HepG2 (cell line): ENCODE results near the gene ACADVL. TPM values are rescaled to one million over a fixed set of nuclear protein-coding genes. Genes with fewer than 3 reads are reported as not detected.

ENCODE experiments used
- ARID2 ChIP-seq: sonication (generic); formaldehyde crosslinking; IDR thresholded peaks from 2 replicates; pipeline ENCODE4 v1.8.1; 2022; ENCODE audit warnings: mild to moderate bottlenecking, missing genetic modification reagents, borderline replicate concordance
- HMG20B ChIP-seq: conservative IDR thresholded peaks from 2 replicates; pipeline ENCODE4 v1.6.1; 2016; ENCODE audit warnings: missing genetic modification reagents, missing compliant biosample characterization
- HNF4A ChIP-seq: sonication (generic); formaldehyde crosslinking; IDR thresholded peaks from 2 replicates; pipeline ENCODE4 v1.4.0; 2020; ENCODE audit warnings: missing genetic modification reagents
- KLF16 ChIP-seq, 2 experiments: sonication (generic) in 1 of 2; formaldehyde crosslinking in 1 of 2; IDR thresholded peaks; 2 replicates each; pipeline versions ENCODE4 v1.6.1 to v1.8.0; 2016 to 2023; ENCODE audit warnings: missing genetic modification reagents in 2 of 2, missing compliant biosample characterization in 1 of 2
- MAF1 ChIP-seq: sonication (generic); formaldehyde crosslinking; IDR thresholded peaks from 2 replicates; pipeline ENCODE4 v1.5.0; 2020; ENCODE audit warnings: missing genetic modification reagents, borderline replicate concordance
- MAFF ChIP-seq: IDR thresholded peaks from 2 replicates; pipeline ENCODE4 v1.6.1; 2011; ENCODE audit warnings: low read depth, low read length, improper control_type of control experiment
- MYNN ChIP-seq: sonication (generic); formaldehyde crosslinking; IDR thresholded peaks from 2 replicates; pipeline ENCODE4 v1.4.0; 2020; ENCODE audit warnings: mild to moderate bottlenecking, low read depth, missing genetic modification reagents
- NFE2L2 ChIP-seq: fragments of 150-350 bp; IDR thresholded peaks from 2 replicates; pipeline ENCODE4 v1.6.1; 2014; ENCODE audit warnings: low read length
- PCBP1 ChIP-seq: fragments of 200-400 bp; formaldehyde crosslinking; IDR thresholded peaks from 2 replicates; pipeline ENCODE4 v1.6.1; 2017; ENCODE audit warnings: mild to moderate bottlenecking, low read depth, low read length, borderline replicate concordance
- PPARG ChIP-seq: conservative IDR thresholded peaks from 2 replicates; pipeline ENCODE4 v1.6.1; 2016; ENCODE audit warnings: missing biosample characterization, missing genetic modification reagents
- RBAK ChIP-seq: sonication (generic); formaldehyde crosslinking; IDR thresholded peaks from 2 replicates; pipeline ENCODE4 v1.5.1; 2020; ENCODE audit warnings: mild to moderate bottlenecking, missing genetic modification reagents
- RFXAP ChIP-seq: sonication (generic); formaldehyde crosslinking; IDR thresholded peaks from 2 replicates; pipeline ENCODE4 v1.4.0; 2020; ENCODE audit warnings: missing genetic modification reagents, borderline replicate concordance
- RXRA ChIP-seq: sonication (generic); formaldehyde crosslinking; IDR thresholded peaks from 2 replicates; pipeline ENCODE4 v1.5.1; 2020; ENCODE audit warnings: missing genetic modification reagents
- SCMH1 ChIP-seq: sonication (generic); formaldehyde crosslinking; IDR thresholded peaks from 2 replicates; pipeline ENCODE4 v1.9.0; 2021; ENCODE audit warnings: missing genetic modification reagents, mild to moderate bottlenecking, borderline replicate concordance
- SMAD3 ChIP-seq: sonication (generic); formaldehyde crosslinking; IDR thresholded peaks from 2 replicates; pipeline ENCODE4 v1.4.0; 2020; ENCODE audit warnings: missing genetic modification reagents
- ZBTB21 ChIP-seq: sonication (generic); formaldehyde crosslinking; IDR thresholded peaks from 2 replicates; pipeline ENCODE4 v1.4.0; 2020; ENCODE audit warnings: missing genetic modification reagents
- ZNF260 ChIP-seq: sonication (generic); formaldehyde crosslinking; IDR thresholded peaks from 2 replicates; pipeline ENCODE4 v1.4.0; 2020; ENCODE audit warnings: missing genetic modification reagents, low read depth, mild to moderate bottlenecking, borderline replicate concordance
- ZNF282 ChIP-seq: fragments of 450-650 bp; IDR thresholded peaks from 2 replicates; pipeline ENCODE4 v1.6.1; 2018; ENCODE audit not compliant: partially characterized antibody
- ZNF569 ChIP-seq: sonication (generic); formaldehyde crosslinking; IDR thresholded peaks from 2 replicates; pipeline ENCODE4 v1.5.0; 2020; ENCODE audit warnings: mild to moderate bottlenecking, missing genetic modification reagents, moderate library complexity, borderline replicate concordance
- polyA plus RNA-seq, 8 experiments: library from polyadenylated mRNA; depleted of rRNA in 3 of 8; stranded (reverse) in 7 of 8; unstranded in 1 of 8; fragments of >200 nt; fragmentation: Illumina TruSeq in 4 of 8; extraction: Trizol in 4 of 8; gene quantifications; 2 replicates each; pipeline versions ENCODE4 v1.2.1 to v1.2.3, GENCODE V29; 2011 to 2016; ENCODE audit warnings: low read depth in 4 of 8, missing spikeins in 1 of 8, mixed read lengths in 1 of 8; ENCODE audit not compliant: insufficient read depth in 1 of 8
- total RNA-seq, 5 experiments: library from RNA; depleted of rRNA; stranded (reverse); fragments of >200 nt; fragmentation: Illumina TruSeq; extraction: Trizol; gene quantifications; 2 replicates each; pipeline ENCODE4 v1.2.3, GENCODE V29; 2016; ENCODE audit warnings: low read depth in 1 of 5
- TF ChIP-seq, protein P1 (sequence below): sonication (generic); formaldehyde crosslinking; IDR thresholded peaks from 2 replicates; pipeline ENCODE4 v1.4.0; 2020; ENCODE audit warnings: missing genetic modification reagents
- TF ChIP-seq, protein P2 (sequence below): IDR thresholded peaks from 2 replicates; pipeline ENCODE4 v1.6.1; 2012; ENCODE audit warnings: inconsistent platforms
- TF ChIP-seq, protein P3 (sequence below): sonication (generic); formaldehyde crosslinking; IDR thresholded peaks from 2 replicates; pipeline ENCODE4 v1.5.0; 2020; ENCODE audit warnings: missing genetic modification reagents, mild to moderate bottlenecking, borderline replicate concordance
- TF ChIP-seq, protein P4 (sequence below): sonication (generic); formaldehyde crosslinking; IDR thresholded peaks from 2 replicates; pipeline ENCODE4 v1.4.0; 2020; ENCODE audit warnings: mild to moderate bottlenecking, missing genetic modification reagents
- TF ChIP-seq, protein P5 (sequence below): IDR thresholded peaks from 2 replicates; pipeline ENCODE4 v1.6.1; 2016; ENCODE audit warnings: low read depth
- TF ChIP-seq, protein P6 (sequence below): sonication (generic); formaldehyde crosslinking; IDR thresholded peaks from 2 replicates; pipeline ENCODE4 v1.5.0; 2020; ENCODE audit warnings: mild to moderate bottlenecking, missing genetic modification reagents, borderline replicate concordance

Gene ACADVL
- total and polyA plus RNA-seq, 2 of the 13 experiments (the other 11 are each of a cell fraction or from before 2014, with no cell fraction given): 219 to 412 TPM

DNA sequence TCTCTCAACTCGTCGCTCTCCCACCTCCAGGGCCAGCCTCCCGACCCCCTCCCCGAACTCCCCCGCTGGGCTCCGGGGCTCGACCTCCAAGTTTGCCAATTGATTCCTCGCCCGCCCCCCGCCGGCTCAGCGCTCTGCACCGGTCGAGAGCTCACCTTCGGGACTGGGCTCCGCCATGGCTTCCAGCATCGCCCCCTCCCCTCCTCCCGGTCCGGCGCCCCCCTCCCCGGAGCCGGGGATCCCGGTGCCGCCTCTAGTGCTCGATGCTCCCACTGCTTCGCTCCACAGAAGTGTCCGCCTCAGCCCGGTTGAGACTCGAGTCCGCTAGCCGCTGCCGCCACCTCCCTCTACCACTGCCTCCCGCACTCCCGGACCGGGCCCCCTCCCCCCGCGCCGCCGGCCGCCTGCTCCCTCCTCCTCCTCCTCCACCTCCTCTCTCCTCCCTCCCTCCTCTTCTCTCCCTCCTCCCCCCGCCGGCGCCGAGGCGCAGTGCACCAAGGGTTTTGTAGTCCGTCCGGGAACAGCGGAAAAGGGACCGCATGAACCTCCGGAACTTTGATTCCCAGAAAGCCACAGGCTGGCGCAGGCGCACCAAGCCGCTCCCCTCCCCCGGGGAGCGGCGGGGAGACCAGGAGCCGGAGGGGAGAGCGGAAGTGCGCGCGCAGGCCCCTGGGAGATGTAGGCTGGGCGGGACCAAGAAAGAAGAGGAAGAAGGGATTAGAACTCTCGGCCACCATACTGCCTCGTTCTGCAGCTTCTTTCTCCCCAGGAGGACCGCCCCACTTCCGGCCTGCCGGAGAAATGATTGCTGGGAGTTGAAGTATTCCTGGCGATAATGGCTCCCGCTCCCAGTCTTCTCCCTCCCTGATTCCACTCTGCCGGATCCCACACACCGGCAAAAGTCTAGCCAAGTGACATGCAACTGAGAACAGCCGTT lies 19.6 kb downstream of the ACADVL start, which contains the start of gene PHF23 (continued):
- TF ChIP-seq ZNF282 (no peak), PPARG (CRISPR knock-in tag) (no peak), ZNF260 (CRISPR knock-in tag) (no peak), MAF1 (CRISPR knock-in tag) (no peak; the same call in 1 of the 2 replicates), RBAK (CRISPR knock-in tag) (no peak), ZBTB21 (no peak), ARID2 (peak; percentile 70; the same call in 1 of the 2 replicates), SMAD3 (no peak), PCBP1 (peak; percentile 96), HMG20B (CRISPR knock-in tag) (no peak), ZNF569 (CRISPR knock-in tag) (no peak), MYNN (no peak), MAFF (no peak), SCMH1 (CRISPR knock-in tag) (no peak), NFE2L2 (no peak), KLF16 (CRISPR knock-in tag; IDR thresholded peaks at IDR 0.05) (peak in 1 of 2 experiments; percentile 61; a peak in 2 of 4 replicates), RXRA (CRISPR knock-in tag) (0 out of 2 replicates have a peak, but pooled peaks have one; percentile 30), RFXAP (CRISPR knock-in tag) (0 out of 2 replicates have a peak, but pooled peaks have one; percentile 46), HNF4A (CRISPR knock-in tag) (no peak)
- TF ChIP-seq, protein P1, sequence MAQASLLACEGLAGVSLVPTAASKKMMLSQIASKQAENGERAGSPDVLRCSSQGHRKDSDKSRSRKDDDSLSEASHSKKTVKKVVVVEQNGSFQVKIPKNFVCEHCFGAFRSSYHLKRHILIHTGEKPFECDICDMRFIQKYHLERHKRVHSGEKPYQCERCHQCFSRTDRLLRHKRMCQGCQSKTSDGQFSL (CRISPR knock-in tag): no peak
- TF ChIP-seq, protein P2, sequence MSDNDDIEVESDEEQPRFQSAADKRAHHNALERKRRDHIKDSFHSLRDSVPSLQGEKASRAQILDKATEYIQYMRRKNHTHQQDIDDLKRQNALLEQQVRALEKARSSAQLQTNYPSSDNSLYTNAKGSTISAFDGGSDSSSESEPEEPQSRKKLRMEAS: peak; percentile 47
- TF ChIP-seq, protein P3, sequence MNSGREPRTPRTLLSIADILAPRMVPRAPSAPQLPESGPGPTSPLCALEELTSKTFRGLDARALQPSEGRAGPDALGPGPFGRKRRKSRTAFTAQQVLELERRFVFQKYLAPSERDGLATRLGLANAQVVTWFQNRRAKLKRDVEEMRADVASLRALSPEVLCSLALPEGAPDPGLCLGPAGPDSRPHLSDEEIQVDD (CRISPR knock-in tag): no peak
- TF ChIP-seq, protein P4, sequence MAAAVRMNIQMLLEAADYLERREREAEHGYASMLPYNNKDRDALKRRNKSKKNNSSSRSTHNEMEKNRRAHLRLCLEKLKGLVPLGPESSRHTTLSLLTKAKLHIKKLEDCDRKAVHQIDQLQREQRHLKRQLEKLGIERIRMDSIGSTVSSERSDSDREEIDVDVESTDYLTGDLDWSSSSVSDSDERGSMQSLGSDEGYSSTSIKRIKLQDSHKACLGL (CRISPR knock-in tag): no peak
- TF ChIP-seq, protein P5, sequence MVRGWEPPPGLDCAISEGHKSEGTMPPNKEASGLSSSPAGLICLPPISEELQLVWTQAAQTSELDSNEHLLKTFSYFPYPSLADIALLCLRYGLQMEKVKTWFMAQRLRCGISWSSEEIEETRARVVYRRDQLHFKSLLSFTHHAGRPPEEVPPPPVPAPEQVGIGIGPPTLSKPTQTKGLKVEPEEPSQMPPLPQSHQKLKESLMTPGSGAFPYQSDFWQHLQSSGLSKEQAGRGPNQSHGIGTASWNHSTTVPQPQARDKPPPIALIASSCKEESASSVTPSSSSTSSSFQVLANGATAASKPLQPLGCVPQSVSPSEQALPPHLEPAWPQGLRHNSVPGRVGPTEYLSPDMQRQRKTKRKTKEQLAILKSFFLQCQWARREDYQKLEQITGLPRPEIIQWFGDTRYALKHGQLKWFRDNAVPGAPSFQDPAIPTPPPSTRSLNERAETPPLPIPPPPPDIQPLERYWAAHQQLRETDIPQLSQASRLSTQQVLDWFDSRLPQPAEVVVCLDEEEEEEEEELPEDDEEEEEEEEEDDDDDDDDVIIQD (CRISPR knock-in tag): no peak; the same call in 1 of the 2 replicates
- TF ChIP-seq, protein P6, sequence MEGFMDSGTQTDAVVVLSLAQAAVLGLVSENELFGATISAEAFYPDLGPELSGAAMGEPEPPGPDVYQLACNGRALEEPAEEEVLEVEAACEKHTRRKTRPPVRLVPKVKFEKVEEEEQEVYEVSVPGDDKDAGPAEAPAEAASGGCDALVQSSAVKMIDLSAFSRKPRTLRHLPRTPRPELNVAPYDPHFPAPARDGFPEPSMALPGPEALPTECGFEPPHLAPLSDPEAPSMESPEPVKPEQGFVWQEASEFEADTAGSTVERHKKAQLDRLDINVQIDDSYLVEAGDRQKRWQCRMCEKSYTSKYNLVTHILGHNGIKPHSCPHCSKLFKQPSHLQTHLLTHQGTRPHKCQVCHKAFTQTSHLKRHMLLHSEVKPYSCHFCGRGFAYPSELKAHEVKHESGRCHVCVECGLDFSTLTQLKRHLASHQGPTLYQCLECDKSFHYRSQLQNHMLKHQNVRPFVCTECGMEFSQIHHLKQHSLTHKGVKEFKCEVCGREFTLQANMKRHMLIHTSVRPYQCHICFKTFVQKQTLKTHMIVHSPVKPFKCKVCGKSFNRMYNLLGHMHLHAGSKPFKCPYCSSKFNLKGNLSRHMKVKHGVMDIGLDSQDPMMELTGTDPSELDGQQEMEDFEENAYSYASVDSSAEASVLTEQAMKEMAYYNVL (CRISPR knock-in tag): peak; percentile 88; the same call in 1 of the 2 replicates
